ENCODE results near the gene RIGI. TPM values are rescaled to one million over a fixed set of nuclear protein-coding genes. Genes with fewer than 3 reads are reported as not detected.
A peak's percentile ranks its signal among the peaks of the same experiment; 100 is the strongest.

RIGI gene
- total RNA-seq = 1 to 10 TPM; 5.4 to 5.6 TPM

GRCh38 chr9:32526041-32526706 lies at the start of gene RIGI:
RIGI (minus strand) TSS chr9:32526196; CDS start chr9:32526166, 30 bp downstream.
- H3K4me3 Mint-ChIP-seq = peak within 1 kb of the TSS; percentile 85
- ChIA-PET POLR2A (interaction anchor here (0.7 to 2.4 kb wide), 8 partner anchors 10 to 499 kb away, joined by 3 to 11 read pairs (median 4); partner anchors contain the start of genes DNAJA1, NDUFB6, SMIM27 and TOPORS), CTCF (interaction anchor here (0.6 to 3.3 kb wide), 14 partner anchors 8 to 443 kb away, joined by 3 to 44 read pairs (median 4); partner anchors contain the start of genes ACO1 and NDUFB6)
- peak; percentile 81 for DNase-seq
- no peaks in the 10 kb centered on the region for H3K27me3 Mint-ChIP-seq
- H3K9me3 Mint-ChIP-seq = peaks cover 6% of the 10 kb centered on the region
- peak; percentile 75 for ATAC-seq
- peaks cover 26% of the 10 kb centered on the region for H3K36me3 Mint-ChIP-seq (ENCODE audit: low read depth)
- H3K27ac Mint-ChIP-seq = peak within 1 kb of the TSS; percentile 85
- intact Hi-C loops (cut with micrococcal nuclease) = loop anchor here (1.0 to 10.0 kb wide), 3 partner anchors 25 to 147 kb away; partner anchors contain the start of gene NDUFB6
- TF ChIP-seq, protein P1, sequence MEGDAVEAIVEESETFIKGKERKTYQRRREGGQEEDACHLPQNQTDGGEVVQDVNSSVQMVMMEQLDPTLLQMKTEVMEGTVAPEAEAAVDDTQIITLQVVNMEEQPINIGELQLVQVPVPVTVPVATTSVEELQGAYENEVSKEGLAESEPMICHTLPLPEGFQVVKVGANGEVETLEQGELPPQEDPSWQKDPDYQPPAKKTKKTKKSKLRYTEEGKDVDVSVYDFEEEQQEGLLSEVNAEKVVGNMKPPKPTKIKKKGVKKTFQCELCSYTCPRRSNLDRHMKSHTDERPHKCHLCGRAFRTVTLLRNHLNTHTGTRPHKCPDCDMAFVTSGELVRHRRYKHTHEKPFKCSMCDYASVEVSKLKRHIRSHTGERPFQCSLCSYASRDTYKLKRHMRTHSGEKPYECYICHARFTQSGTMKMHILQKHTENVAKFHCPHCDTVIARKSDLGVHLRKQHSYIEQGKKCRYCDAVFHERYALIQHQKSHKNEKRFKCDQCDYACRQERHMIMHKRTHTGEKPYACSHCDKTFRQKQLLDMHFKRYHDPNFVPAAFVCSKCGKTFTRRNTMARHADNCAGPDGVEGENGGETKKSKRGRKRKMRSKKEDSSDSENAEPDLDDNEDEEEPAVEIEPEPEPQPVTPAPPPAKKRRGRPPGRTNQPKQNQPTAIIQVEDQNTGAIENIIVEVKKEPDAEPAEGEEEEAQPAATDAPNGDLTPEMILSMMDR (IDR thresholded peaks at IDR 0.05) = peak; percentile 59
- H3K4me1 Mint-ChIP-seq (ENCODE audit: low read depth) = peaks cover 49% of the 10 kb centered on the region

DNA sequence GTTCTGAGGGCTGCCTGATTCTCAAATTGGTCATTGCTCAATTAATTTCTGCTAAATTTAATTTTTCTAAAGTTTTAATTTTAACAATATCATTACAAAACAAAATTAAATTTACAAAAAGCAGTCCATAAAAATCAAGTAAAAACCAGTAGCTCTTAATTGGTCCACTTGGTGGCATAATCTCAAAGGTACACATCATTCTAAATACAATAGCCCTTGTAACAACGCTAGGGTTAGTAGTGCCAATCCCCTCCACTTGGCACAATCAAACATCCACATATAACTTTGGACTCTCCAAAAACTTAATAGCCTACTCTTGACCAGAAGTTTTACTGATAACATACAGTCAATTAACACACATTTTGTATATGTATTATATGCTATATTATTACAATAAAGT lies 48.9 kb upstream of the RIGI start:
- H3K9me3 Mint-ChIP-seq = no peaks in the 10 kb centered on the region
- TF ChIP-seq, protein P1 (IDR thresholded peaks at IDR 0.05) = no peak
- ATAC-seq (no peak), DNase-seq (no peak)
- intact Hi-C loops (cut with micrococcal nuclease) = loop anchor here (10.0 kb wide), 1 partner anchor 50 kb away; the partner anchor contains the start of gene RIGI
- ChIA-PET POLR2A (no interaction called here), CTCF (interaction anchor here (1.0 to 5.9 kb wide), 8 partner anchors 13 to 215 kb away, joined by 3 to 123 read pairs (median 7); partner anchors contain the start of genes ACO1, SMIM27 and TOPORS)
- H3K27me3 Mint-ChIP-seq = peaks cover 4% of the 10 kb centered on the region
- peaks cover 5% of the 10 kb centered on the region for H3K36me3 Mint-ChIP-seq (ENCODE audit: low read depth)
- H3K4me1 Mint-ChIP-seq (ENCODE audit: low read depth) = peaks cover 24% of the 10 kb centered on the region
- H3K27ac Mint-ChIP-seq = no peak overlapping the region
- no peak overlapping the region for H3K4me3 Mint-ChIP-seq

GRCh38 chr9:32573821-32574220 lies 47.8 kb upstream of the RIGI start:
- peaks cover 24% of the 10 kb centered on the region for H3K4me1 Mint-ChIP-seq (ENCODE audit: low read depth)
- intact Hi-C loops (cut with micrococcal nuclease) = loop anchor here (1.0 to 10.0 kb wide), 2 partner anchors 22 to 49 kb away; partner anchors contain the start of genes RIGI, SMIM27 and TOPORS
- TF ChIP-seq, protein P1 (IDR thresholded peaks at IDR 0.05) = no peak
- peak overlapping the region; percentile 94 for H3K27ac Mint-ChIP-seq
- no peak for DNase-seq
- peaks cover 5% of the 10 kb centered on the region for H3K36me3 Mint-ChIP-seq (ENCODE audit: low read depth)
- peaks cover 4% of the 10 kb centered on the region for H3K27me3 Mint-ChIP-seq
- no peak for ATAC-seq
- H3K4me3 Mint-ChIP-seq = peak overlapping the region; percentile 96
- POLR2A ChIA-PET = interaction anchor here (1.0 to 2.4 kb wide), 2 partner anchors 22 to 48 kb away, joined by 3 to 13 read pairs; partner anchors contain the start of genes RIGI, SMIM27 and TOPORS
- CTCF ChIA-PET = interaction anchor here (0.6 to 5.9 kb wide), 11 partner anchors 14 to 425 kb away, joined by 3 to 123 read pairs (median 4); partner anchors contain the start of genes ACO1, RIGI, SMIM27 and TOPORS
- no peaks in the 10 kb centered on the region for H3K9me3 Mint-ChIP-seq

DNA sequence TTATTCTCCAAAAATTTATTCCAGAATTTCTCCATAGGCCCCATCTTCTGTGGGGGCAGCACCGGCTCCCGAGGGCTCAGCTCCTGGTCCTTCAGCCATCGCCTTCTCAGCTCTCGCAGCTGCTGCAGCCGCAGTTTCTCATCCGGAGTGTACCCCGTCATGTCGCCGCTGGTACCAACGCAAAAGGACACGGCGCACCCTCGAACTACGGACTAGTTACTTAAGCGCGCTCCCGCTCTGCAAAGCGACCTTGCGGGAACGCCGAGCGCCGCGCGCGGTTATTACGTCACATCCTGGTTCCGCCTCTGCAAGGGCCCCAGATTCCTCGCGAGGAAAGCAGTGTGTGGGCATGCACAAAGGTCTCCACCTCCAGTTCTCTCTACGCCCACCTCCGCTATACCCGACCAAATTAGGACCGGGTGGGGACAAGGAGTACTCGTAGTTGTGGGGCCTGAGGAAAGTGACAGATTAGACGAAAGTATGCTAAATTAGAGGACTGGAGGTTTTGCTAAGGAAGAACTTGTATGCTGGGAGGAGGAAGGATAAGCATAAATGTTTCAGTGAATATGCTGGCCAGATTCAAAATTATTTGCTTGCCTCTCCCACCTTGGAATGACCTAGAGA lies 47.0 kb upstream of the RIGI start, which contains the start of gene NDUFB6:
NDUFB6 (minus strand) TSS at position 260 of the 624 bp plus-strand sequence; CDS start at position 161, 99 bp downstream.
- ChIA-PET POLR2A (interaction anchor here (1.0 to 2.4 kb wide), 3 partner anchors 19 to 47 kb away, joined by 3 to 13 read pairs (median 3); partner anchors contain the start of genes RIGI, SMIM27 and TOPORS), CTCF (interaction anchor here (0.6 to 5.9 kb wide), 13 partner anchors 11 to 426 kb away, joined by 3 to 123 read pairs (median 8); partner anchors contain the start of genes ACO1 and RIGI)
- H3K4me3 Mint-ChIP-seq = peak within 1 kb of the TSS; percentile 96
- H3K27me3 Mint-ChIP-seq = no peaks in the 10 kb centered on the region
- TF ChIP-seq, protein P1 (IDR thresholded peaks at IDR 0.05) = no peak
- intact Hi-C loops (cut with micrococcal nuclease) = loop anchor here (1.0 to 10.0 kb wide), 2 partner anchors 21 to 48 kb away; partner anchors contain the start of genes RIGI, SMIM27 and TOPORS
- H3K4me1 Mint-ChIP-seq (ENCODE audit: low read depth) = peaks cover 28% of the 10 kb centered on the region
- ATAC-seq (peak; percentile 80), DNase-seq (peak; percentile 98)
- H3K27ac Mint-ChIP-seq = peak within 1 kb of the TSS; percentile 94
- H3K36me3 Mint-ChIP-seq (ENCODE audit: low read depth) = peaks cover 9% of the 10 kb centered on the region
- H3K9me3 Mint-ChIP-seq = no peaks in the 10 kb centered on the region

All from activated CD8-positive, alpha-beta T cell treated with anti-CD3 and anti-CD28 coated beads for 36 hours (primary cell).